GM12878 (cell line): ENCODE data around the gene B3GALT6.

Experiments used
- ATF3 ChIP-seq: IDR thresholded peaks from 2 replicates; pipeline ENCODE4 v1.6.1; 2011; ENCODE audit warnings: low read depth, mild to moderate bottlenecking, low read length, moderate library complexity, borderline replicate concordance; ENCODE audit errors: extremely low read depth
- MYC ChIP-seq: IDR thresholded peaks from 2 replicates; pipeline ENCODE4 v1.6.1; 2011; ENCODE audit warnings: mild to moderate bottlenecking, low read length, moderate library complexity, inconsistent platforms; ENCODE audit not compliant: insufficient read depth, insufficient replicate concordance, insufficient read length, severe bottlenecking
- POLR2A ChIP-seq: IDR thresholded peaks from 2 replicates; pipeline ENCODE4 v1.6.1; 2011; ENCODE audit warnings: low read depth, mild to moderate bottlenecking, low read length
- SMAD5 ChIP-seq: IDR thresholded peaks from 2 replicates; pipeline ENCODE4 v1.6.1; 2016; ENCODE audit warnings: antibody characterized with exemption, low read depth
- SRF ChIP-seq, 2 experiments: IDR thresholded peaks; 2 replicates each; pipeline ENCODE4 v1.6.1; 2011; ENCODE audit warnings: low read depth in 2 of 2, low read length in 2 of 2, mild to moderate bottlenecking in 1 of 2, moderate library complexity in 1 of 2
- YY1 ChIP-seq: IDR thresholded peaks from 2 replicates; pipeline ENCODE4 v1.6.1; 2011; ENCODE audit warnings: low read depth, mild to moderate bottlenecking, low read length
- TF ChIP-seq, protein P1 (sequence below): fragments of 450-650 bp; conservative IDR thresholded peaks from 2 replicates; pipeline ENCODE4 v1.6.1; 2017; ENCODE audit warnings: mild to moderate bottlenecking, moderate library complexity

GRCh38 chr1:1243807-1244191 is 11.8 kb downstream of the B3GALT6 start:
- no peak for TF ChIP-seq YY1
- TF ChIP-seq SMAD5 = no peak
- TF ChIP-seq SRF (IDR thresholded peaks at IDR 0.05; ENCODE audit: low read depth in 2 of 2, low read length in 2 of 2) = no peak
- TF ChIP-seq, protein P1, sequence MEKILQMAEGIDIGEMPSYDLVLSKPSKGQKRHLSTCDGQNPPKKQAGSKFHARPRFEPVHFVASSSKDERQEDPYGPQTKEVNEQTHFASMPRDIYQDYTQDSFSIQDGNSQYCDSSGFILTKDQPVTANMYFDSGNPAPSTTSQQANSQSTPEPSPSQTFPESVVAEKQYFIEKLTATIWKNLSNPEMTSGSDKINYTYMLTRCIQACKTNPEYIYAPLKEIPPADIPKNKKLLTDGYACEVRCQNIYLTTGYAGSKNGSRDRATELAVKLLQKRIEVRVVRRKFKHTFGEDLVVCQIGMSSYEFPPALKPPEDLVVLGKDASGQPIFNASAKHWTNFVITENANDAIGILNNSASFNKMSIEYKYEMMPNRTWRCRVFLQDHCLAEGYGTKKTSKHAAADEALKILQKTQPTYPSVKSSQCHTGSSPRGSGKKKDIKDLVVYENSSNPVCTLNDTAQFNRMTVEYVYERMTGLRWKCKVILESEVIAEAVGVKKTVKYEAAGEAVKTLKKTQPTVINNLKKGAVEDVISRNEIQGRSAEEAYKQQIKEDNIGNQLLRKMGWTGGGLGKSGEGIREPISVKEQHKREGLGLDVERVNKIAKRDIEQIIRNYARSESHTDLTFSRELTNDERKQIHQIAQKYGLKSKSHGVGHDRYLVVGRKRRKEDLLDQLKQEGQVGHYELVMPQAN = no peak
- TF ChIP-seq MYC = no peak
- TF ChIP-seq POLR2A = no peak
- no peak for TF ChIP-seq ATF3
